A549 treated with CORT108297 at 1 μM for 4 hours (cell line): ENCODE results near the gene WBP1. TPM values are rescaled to one million over a fixed set of nuclear protein-coding genes. Genes with fewer than 3 reads are reported as not detected.

ENCODE experiments used
- total RNA-seq: library from RNA; stranded (reverse); fragments of 200-300 nt; extraction: Qiagen RNA extraction; gene quantifications from 5 replicates; pipeline ENCODE4 v1.2.3, GENCODE V29; 2022

Gene WBP1
- 46.5 to 91.2 TPM (median 87.8 TPM) in 5 replicates for total RNA-seq

DNA sequence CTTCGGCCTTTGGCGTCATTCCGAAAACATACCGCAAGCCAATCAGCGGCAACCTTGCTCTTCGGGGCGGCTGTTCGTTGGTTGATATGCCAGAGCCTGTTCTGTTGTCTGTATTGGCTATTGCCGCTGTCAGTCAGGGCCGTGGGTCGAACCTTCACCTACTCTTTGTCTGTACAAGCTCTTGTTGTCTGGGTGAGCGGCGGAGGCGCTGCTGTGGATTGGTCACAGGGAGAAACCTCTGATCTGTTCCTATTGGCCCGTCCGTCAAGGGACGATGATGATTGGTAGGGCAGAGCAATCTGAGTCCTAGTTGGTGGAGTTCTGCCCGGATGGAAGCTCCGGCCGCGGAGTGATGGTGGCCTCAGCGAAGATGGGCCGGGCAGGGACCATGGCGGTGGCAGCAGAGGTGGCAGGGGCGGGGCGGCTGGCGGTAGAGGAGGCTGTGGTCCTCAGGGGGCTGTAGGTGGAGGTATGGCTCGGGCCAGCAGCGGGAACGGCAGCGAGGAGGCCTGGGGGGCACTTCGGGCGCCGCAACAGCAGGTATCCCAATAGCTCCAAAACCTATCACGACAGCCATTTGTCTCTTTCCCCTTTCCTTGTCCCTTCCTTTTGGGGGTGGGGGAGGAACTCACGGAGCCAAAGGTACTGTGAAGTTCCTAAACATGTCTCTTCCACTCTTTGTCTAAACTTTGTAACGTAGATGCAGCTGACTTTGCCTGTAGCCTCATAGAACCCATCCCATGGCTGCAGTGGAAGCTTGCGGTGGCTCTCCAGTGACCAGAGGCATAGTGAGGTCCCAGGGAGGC, at the start of gene WBP1:
TSS of gene WBP1 (plus strand) at position 307 of the 806 bp plus-strand sequence. CDS start at position 472, 165 bp downstream.

DNA sequence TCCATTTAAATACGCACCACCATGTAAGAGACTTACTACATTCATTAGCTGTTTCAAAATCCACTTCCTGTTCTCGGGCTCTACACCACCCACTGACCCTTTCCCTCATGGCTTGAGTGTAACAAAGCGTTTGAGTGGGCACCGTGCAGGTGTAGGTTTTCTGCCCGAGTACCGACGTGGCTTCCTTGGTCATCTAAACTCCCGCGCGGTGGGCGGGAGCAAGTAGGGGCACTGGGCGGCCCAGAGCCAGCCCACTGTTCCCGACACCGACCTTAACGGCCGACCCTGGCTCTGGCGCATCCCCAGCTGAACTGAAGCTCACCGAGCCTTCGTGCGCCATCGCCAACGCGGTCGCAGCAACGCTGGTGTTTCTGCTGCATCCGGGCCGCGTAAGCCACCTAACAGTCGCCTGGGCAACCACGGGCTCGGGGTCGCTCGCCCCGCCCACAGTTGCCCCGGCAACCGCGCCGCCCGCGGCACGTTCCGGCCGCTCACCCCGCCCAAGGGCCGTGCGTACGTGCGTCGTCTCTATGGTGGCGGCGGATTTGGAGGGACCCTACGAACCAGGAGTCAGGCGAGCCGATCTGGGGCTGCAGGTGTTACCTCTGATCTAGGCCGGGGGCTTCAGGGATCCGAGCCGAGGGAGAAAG, 36.9 kb upstream of the WBP1 start, which contains the start of the genes C2orf81 and WDR54:
TSS of gene C2orf81 (minus strand) at position 399 of the 650 bp plus-strand sequence. CDS start at position 340, 59 bp downstream.
TSS of gene WDR54 (plus strand) at position 510 of the 650 bp plus-strand sequence. CDS start 424 bp downstream, outside the sequence.

DNA sequence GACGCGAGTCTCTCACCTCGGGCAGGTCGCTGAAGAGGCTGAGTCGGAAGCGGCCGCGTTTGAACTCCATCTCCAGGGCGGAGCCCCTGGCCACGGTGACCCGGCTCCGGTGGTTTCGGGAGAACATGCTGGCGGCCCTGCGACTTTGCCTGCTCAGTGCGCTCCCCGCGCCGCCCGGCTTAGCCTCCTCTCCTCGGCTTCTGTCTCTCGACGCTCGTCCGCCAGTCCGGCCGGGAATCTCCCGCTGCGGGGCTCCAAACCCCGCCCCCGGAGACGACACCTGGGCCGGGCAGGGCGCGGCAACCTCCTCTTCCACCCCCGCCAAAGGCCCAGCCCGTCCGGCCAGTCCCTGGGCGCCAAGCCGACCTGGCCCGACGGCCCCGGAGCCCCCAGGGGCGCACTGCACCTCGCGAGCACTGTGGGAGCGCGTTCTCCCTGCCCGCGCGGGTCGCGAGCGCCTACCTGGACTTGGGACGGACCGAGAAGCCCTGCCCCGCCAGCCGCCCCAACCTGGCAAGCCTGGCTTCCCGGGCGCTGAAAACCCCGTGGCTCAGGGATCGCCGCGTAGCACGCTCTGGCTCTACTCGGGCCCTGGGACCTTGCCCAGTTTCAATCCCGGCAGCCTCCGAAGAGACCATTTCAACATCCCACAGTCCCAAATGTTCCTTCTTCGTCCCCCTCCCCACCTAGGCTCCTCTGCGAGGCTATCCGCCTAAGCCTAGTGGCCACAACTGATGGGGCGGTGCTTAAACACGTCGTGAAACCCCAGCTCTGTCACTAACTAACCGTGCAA, 16.4 kb upstream of the WBP1 start, which contains the start of gene RTKN:
TSS of gene RTKN (minus strand) at position 248 of the 793 bp plus-strand sequence. CDS start at position 127, 121 bp downstream.

DNA sequence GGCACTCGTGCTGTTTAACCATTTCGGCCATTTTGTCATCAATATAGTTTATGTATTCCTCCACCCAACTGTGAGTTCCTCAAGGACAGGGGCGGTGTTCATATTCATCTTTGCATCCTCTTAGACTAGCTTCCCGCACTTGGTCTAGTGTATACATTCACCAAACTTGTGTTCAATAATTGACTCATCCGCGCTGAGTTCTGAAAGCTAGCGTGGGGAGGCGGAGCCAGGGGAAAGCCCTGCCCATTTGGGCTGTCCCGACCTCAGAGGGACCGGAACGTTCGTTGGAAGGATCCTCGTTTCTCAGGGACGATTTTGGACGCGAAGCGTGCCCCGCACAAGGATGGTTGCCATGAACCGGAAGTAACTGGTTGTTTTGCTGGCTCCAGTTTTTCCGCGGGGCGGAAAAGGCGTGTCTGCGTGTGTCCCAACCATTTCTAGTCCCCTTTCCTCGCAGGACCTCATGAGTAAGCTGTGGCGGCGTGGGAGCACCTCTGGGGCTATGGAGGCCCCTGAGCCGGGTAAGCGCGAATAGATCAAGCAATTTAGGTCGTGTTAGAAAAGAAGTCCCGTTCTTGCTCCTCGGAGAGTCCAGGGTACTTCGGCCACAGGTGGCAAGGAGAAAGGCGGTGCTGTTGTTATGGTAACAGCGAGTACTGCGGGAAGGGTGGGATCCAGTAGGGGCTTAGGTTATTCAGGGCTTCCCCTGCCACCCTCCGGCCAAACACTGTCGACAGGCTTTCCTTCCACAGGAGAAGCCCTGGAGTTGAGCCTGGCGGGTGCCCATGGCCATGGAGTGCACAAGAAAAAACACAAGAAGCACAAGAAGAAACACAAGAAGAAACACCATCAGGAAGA, 3.4 kb upstream of the WBP1 start, which contains the start of gene INO80B:
TSS of gene INO80B (plus strand) at position 434 of the 858 bp plus-strand sequence. CDS start at position 464, 30 bp downstream.

DNA sequence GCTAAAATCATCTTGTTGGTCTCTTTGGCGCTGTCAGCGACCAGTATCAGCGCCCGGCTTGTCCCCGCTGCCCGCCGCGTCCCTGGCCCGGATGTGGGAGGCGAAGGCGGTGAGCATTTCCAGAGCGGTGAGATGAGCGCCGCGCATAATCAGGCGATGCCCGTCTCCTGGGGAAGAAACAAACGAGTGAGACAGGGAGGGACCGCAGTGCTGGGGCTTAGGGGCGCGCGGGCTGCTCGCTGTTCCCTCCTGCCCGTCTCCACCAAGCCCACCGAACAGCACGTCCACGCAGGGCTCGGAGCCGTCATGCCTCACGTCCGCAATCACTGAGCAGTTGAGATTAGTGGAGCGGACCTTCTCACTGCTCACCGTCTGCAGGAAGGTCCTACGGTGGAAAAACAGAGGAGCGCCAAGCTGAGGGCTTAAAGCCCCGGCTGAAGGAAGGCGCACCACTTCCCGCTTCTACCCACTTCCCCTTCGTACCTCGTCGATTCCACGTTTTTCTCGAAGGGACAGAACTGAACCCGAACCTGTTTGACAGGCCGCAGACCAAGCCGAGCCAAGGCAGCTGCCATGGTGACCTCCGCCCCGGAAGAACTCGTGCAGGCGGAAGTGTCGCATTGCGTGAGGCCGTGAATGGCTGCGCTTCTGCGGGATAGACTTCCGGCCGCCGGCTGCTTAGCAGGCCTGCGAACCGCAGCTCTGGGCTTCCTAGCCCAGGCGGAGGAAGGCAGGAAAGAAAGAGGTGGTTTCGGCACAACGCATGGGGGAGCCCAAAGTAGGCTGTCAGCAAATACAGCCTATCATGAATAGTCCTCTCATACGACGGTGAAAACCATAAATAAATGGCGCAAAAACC, 14.1 kb downstream of the WBP1 start, which contains the start of gene MRPL53:
TSS of gene MRPL53 (minus strand) at position 595 of the 859 bp plus-strand sequence. CDS start at position 575, 20 bp downstream.

DNA sequence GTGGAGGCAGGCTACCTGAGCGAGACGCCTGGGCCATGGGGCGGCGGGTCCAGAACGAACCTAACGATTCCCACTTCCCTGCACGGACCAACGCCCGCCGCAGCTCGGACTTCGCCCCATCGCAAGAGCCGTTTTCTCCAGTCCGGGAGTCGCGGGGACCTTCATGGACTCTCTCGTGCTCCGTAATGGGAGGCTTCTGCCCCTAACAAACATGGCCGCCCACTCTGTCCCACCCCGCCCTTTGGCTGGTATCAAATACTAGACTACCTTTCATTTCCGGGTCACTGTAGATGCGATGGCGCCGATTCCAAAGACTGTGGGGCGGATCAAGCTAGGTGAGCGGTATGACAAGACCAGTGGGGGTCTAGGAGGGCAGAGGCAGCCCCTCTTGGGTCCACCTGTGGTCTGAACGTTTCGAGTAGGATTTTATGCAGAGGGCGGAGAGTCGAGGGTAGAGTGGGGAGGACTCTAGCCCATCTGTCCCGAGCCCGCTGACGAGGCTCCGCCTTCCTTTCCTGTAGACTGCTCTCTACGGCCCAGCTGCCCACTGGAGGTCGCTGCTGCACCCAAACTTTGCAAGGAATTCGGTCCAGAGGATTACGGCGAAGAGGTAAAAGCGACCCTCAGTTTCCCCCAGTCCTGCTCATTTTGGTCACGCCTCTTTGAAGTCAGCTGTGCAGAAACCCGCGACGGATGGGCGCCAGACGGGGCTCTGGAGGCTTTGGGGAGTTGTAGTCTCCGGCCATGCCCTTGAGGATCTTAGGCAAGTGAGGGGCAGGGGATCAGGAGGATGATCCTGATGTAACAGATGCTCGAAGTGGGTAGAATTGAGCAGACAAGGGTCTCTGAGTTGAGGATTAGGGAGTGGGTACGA, 24.8 kb downstream of the WBP1 start, which contains the start of the genes CCDC142 and TTC31:
TSS of gene CCDC142 (minus strand) at position 198 of the 874 bp plus-strand sequence. CDS start at position 37, 161 bp downstream.
TSS of gene TTC31 (plus strand) at position 281 of the 874 bp plus-strand sequence. CDS start at position 296, 15 bp downstream.

DNA sequence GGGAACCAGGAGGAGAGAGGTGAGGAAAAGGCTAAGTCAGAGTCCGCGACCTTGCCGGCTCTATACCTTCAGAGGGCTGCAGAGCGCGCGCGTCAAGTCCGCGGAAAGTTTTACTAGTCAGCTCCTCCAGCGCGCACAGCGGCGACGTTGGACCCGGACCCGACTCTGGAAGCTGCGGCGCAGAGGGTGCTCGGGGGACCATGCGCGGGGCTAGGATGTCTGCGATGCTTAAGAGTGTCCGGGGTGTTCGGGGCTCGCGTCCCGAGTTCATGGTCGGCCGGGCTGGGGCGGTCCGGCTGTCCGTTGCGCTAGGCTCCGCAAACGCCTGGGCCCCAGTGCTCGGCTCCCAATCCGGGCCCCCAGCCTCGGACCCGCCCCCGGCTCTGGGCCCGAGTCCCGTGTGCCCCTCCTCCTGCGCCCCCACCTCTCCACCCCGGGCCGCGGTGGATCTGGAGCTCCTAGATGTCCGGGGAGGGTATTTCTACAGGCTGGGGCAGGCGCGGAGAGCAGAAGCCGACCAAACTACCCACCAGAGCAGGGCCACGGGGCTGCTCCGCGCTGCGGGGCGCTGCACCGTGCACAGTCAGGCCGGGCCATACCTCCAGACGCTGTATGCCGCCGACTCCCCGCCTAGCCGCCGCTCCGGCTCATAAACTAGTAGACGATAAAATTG, 41.2 kb downstream of the WBP1 start, which contains the start of gene LBX2:
TSS of gene LBX2 (minus strand) at position 337 of the 673 bp plus-strand sequence. CDS start at position 271, 66 bp downstream.

DNA sequence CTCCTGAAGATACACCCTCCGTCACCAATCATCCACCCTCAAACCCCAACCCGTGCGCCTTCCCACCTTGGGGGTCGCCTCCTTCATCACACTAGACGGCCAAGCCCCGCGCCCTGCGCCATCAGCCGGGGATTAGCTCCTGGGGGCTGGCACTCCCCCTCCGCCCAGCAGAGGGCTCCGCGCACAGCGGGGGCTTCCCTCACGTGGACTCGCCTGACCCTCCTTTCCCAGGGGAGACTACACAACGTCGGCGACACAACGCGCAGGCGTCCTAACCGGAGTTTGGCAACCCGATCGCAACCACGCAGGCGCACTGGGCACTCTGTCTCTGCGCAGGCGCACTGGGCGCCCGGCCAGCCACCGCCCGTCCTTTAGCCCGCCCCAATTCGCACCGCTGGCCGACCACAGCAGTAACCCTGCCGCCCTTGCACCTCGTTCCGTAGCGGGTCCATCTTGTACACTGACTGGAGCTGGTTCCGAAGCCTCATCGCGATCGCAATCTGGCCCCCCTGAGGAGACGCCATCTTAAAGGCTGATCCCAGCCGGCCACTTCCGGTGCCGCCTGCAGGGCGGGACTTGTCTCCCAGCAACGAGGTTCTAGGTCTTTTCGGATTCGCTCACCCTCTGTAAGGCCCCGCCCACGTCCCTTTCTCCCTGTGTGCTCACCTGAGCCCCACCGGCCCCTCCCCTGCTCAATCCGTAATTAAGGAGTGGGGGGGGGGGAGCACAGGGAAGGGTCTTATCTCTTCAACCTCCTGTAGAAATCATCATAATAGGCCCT, 49.1 kb downstream of the WBP1 start, which contains the start of gene PCGF1:
TSS of gene PCGF1 (minus strand) at position 551 of the 781 bp plus-strand sequence. CDS start at position 524, 27 bp downstream.

Other genes starting within 250 kb of the WBP1 start
- 0.24 to 0.63 TPM (median 0.42 TPM) in 5 replicates for gene SLC4A5, start 115.0 kb upstream of the WBP1 start, total RNA-seq
- gene DCTN1, start 78.1 kb upstream of the WBP1 start, total RNA-seq = 102 to 155 TPM (median 147 TPM) in 5 replicates
- gene C2orf81, start 36.8 kb upstream of the WBP1 start, total RNA-seq = 2.5 to 4.0 TPM (median 3.3 TPM) in 5 replicates
- 71.7 to 93.6 TPM (median 91.4 TPM) in 5 replicates for gene WDR54, start 36.7 kb upstream of the WBP1 start, total RNA-seq
- 19.7 to 29.6 TPM (median 26.0 TPM) in 5 replicates for gene RTKN, start 16.5 kb upstream of the WBP1 start, total RNA-seq
- 53.3 to 59.3 TPM (median 55.7 TPM) in 5 replicates for gene INO80B, start 3.4 kb upstream of the WBP1 start, total RNA-seq
- gene MOGS, start 6.9 kb downstream of the WBP1 start, total RNA-seq = 38.2 to 57.7 TPM (median 53.4 TPM) in 5 replicates
- 94.6 to 158 TPM (median 138 TPM) in 5 replicates for gene MRPL53, start 14.2 kb downstream of the WBP1 start, total RNA-seq
- 10.8 to 16.9 TPM (median 15.4 TPM) in 5 replicates for gene CCDC142, start 24.6 kb downstream of the WBP1 start, total RNA-seq
- gene TTC31, start 24.6 kb downstream of the WBP1 start, total RNA-seq = 15.5 to 20.4 TPM (median 17.6 TPM) in 5 replicates
- gene LBX2, start 41.2 kb downstream of the WBP1 start, total RNA-seq = 2.5 to 4.4 TPM (median 4.2 TPM) in 5 replicates
- 31.7 to 39.8 TPM (median 34.6 TPM) in 5 replicates for gene PCGF1, start 49.3 kb downstream of the WBP1 start, total RNA-seq
- gene TLX2, start 56.0 kb downstream of the WBP1 start, total RNA-seq = 0.16 to 0.44 TPM (median 0.27 TPM) in 5 replicates
- gene DQX1, start 67.8 kb downstream of the WBP1 start, total RNA-seq = 0.06 to 0.16 TPM (median 0.12 TPM) in 5 replicates
- 187 to 255 TPM (median 247 TPM) in 5 replicates for gene AUP1, start 71.3 kb downstream of the WBP1 start, total RNA-seq
- gene HTRA2, start 71.5 kb downstream of the WBP1 start, total RNA-seq = 34.7 to 45.7 TPM (median 41.8 TPM) in 5 replicates
- 0.22 to 0.37 TPM (median 0.33 TPM) in 5 replicates for gene LOXL3, start 95.5 kb downstream of the WBP1 start, total RNA-seq
- 3.4 to 5.4 TPM (median 4.5 TPM) in 5 replicates for gene DOK1, start 96.3 kb downstream of the WBP1 start, total RNA-seq
- not detected in 5 replicates for gene M1AP, start 189.9 kb downstream of the WBP1 start, total RNA-seq
- gene SEMA4F, start 195.8 kb downstream of the WBP1 start, total RNA-seq = 8.7 to 13.8 TPM (median 11.1 TPM) in 5 replicates